HG03196 (cell line): Measurements from ENCODE around the gene PITPNB.
A peak's percentile ranks its signal among the peaks of the same experiment; 100 is the strongest.

Experiments used
- ATAC-seq: cut with Tn5 transposase; IDR thresholded peaks from one replicate; pipeline ENCODE4 v1.9.1; 2021; ENCODE audit not compliant: unreplicated experiment

PITPNB gene

DNA sequence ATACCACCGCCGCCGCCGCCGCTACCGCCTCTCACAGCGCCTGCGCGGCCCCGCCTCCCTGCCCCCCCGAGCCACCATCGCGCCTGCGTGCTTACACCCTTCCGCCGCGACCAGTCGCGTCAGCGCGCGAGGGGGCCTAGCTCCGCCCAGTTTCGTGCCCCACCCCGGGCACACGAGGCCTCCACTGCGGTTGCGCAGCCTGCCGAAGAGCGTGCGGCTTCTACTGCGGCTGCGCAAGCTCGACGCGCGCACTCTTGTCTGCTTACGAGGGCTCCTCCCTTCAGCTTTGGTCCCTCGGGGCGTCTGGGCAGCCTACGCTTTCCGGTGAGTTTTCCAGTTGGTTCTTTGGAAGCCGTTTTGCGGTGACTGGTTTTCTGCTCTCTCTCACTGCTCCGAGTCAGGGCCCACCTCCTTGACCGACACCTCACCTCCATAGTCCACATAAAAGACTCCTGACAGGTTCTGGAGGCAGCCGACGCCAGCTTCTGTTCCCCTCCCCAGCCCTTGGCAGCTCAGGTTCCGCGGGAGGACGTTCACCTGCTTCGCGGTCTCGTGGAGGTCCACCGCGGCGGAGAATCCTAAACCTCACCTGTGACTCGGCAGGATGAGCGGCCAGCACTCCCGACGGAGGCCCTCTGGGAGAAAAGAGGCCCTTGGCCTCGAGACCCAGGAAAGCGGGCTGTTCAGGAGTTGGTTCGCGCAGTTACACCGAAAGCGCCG, at the start of gene PITPNB:
Gene PITPNB, minus strand, starts transcription at position 35 of the 720 bp plus-strand sequence. CDS start 65 bp downstream, outside the sequence.
- peak; percentile 73 for ATAC-seq

DNA sequence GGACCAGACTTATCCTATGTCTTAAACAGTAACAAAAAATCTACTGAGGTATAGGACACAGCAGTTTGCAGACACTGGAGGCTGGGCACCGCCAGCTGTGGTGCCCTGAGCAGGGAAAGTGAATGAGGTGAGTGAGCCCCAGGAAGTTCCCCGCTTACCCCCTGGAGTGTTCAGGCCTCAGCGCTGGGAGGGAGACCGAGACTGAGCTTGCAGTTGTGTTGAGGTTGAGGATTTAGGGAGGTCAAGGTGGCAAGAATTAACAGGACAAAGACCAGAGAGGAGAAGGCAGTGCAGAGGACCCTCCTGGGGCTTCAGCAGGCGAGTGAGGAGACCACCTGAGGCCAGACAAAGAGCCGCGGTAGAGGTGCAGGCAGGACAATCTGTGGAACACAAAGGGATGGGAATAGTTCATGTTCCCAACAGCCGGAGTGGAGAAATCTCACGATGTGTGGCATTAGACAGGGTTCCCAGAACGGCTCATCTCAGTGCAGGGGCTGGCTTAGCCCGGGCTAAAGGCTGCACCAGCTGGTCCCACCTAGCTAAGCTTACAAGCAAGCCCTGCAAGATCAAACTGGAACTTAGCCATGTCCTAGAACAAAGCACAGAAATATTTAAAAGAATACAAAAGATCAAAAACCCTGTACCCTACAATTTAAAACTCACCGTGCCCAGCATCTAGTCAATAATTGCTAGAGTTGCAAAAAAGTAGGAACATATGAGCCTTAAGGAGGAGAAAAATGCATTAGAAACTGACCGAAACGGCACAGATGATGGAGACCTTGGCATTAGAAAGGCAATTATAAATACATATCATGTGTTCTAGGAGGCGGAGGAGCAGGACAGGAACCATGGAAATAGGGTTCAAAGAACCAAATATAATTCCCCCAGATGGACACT, 47.4 kb upstream of the PITPNB start:
- no peak for ATAC-seq

DNA sequence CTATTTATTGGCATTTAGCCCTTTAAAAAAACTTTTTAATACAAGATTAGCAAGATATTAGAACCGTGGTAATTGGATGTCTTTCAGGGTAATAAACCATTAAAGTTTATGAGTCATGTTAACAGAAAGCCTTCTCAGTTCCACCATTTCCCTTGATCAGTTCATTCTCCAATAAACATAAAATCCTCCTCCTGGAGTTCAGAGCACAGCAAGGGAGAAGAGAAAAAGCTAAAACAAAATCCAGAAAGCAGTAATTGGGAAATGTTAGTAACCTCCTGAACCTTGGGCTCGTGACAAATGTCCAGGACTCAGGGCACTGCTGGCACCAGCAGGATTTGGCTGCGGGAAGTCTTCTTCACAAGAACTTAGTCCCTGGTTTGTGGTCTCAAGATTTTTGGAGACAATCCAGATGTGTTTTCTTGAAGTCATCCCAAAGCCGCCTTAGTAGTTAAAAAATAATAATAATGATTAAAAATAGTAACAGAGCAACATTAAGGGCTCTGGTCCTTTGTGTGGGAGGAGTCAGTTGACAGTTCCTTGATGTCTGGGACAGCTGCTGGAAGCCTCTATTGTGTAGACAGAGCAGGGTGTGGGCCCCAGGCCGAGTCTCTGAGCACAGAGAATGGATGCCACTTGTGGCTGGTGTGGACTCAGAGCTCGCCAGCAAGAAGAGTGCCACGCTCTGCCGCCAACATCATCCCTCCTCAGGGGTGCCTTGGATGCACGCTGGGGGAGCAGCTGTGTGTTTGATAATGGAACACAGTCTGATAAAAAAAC, 43.4 kb upstream of the PITPNB start:
- ATAC-seq: no peak

DNA sequence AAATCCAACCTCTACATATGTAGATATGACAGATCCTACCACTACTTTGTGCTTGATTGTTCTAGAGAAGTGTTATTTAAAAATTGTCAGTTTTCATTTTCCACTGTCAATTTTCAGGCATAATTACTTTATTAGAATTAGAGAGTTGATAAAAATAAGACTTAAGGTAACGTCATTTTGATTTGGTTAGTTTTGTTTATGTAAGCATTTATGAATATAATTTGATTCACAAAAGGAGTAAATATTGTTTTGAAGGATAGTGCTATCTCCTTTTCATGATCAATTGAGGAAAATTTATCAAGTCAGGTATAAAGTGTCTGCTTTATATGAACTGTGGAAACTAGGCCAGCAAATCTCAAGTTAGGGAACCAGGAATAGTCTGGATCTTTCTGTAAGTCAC, 42.6 kb upstream of the PITPNB start:
- no peak for ATAC-seq

DNA sequence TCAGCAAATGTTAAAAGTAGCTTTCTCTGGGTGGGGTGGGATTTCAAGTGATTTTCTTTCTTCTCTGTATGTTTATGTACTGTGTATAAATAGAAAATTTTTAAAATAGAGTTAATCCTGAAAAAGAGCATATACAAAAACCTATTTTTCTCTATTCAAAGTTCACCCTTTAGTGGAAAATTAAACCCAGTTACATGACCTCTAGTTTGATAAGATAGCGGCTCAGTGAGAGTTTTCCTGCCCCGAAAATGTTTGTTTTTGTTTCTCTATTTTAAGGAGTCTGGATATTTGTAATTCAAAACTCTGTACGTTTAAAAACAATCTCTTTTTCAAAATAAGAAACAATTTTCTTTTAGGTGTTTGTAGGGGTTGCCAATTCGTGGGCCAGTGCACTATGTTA, 42.1 kb upstream of the PITPNB start:
- ATAC-seq: no peak

DNA sequence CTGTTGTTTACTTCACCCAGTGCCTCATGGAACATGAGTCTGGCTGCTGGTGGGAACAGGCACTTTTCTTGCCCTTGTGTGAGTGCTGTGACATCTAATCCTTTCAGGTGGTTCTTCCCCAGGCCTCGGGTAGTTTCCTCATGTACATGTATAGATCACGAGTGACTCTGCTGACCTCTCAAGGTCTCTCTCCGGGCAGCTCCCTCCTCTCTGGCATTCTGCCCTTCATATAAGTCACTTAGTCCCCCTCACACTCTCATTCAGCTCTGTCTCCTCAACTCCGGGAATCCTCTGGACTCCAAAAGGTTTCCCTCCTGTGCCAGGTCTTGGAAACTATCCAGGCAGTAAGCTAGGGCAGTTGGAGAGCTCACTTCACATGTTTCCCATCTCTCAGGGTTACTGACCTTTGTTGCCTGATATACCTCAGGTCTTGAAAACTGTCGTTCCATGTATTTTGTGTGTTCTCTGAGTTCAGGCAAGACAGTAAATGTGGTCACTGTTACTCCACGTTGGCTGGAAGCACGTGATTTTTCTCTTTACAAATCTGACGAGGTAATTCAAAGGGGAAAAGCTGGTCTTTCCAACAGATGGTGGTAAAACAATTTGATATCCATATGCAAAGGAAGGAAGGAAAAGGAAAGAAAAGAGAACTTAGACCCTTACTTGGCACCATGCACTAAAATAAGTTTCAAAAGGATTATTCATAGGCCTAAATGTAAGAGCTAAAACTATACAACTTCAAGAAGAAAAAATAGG, 40.5 kb upstream of the PITPNB start:
- ATAC-seq: no peak

DNA sequence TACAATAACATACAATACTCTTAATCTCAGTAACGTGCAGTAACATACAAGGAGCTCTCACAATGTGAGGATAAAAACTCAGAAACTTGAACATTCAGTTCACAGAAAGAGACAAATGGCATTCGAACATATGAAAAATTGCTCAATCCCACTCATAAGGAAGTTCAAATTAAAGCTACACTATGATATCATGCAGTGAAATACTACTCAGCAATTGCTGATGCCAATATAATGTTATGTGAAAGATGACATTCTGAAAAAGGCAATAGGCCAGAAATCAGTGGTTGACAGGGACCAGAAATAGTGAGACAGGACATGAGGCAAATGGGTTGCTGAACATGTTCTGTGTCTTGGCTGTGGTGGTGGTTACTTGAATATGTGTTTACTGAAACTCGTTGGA, 33.7 kb upstream of the PITPNB start:
- no peak for ATAC-seq

DNA sequence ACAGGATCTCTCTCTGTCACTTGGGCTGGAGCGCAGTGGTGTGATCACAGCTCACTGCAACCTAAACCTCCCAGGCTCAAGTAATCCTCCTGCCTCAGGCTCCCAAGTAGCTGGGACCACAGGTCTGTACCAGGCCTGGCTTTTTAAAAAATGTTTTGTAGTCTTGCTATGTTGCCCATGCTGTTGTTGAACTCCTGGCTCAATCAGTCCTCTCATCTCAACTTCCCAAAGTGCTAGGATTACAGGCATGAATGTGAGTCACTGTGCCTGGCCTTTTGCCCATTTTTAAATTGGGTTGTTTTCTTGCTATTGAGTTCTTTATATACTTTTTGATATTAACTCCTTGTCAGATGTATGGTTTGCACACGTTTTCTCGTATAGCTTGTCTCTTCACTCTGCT, 33.0 kb upstream of the PITPNB start:
- ATAC-seq: no peak

DNA sequence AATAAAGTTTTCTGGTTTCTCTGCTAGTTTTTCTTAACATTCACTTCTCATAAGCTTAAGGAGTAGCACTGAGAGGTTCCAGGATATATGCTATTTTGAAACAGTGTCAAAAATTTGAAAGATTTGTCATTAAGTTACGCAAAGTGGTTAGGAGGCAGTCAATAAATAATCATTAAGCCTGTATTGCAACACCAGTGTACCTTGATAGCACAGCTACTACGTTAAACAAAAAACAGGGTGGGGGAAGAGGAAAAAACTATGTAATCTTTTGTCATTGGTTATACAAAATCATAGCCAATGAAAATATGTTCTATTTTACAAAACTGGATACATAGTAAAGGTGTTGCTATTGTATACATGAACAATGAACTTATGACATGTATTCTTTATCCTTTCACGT, 30.4 kb upstream of the PITPNB start:
- ATAC-seq: no peak

DNA sequence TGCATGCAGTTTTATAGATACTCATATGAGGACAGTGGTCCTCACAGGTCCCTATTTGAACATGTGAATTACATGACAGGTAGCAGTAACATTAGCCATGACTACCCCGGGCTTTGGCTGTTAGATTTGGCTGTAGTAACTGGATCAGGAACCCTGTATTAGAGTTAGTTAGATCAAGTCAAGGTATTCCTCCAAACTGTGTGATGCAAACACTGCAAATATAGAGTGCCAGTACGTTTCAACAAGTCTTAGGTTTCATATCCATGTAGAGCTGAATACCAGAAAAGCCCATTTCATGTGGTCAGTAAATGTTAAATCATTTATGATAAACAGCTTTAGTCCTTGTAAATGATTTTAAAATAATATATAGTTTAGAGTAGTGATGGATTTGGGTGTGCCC, 29.5 kb upstream of the PITPNB start:
- ATAC-seq: no peak

DNA sequence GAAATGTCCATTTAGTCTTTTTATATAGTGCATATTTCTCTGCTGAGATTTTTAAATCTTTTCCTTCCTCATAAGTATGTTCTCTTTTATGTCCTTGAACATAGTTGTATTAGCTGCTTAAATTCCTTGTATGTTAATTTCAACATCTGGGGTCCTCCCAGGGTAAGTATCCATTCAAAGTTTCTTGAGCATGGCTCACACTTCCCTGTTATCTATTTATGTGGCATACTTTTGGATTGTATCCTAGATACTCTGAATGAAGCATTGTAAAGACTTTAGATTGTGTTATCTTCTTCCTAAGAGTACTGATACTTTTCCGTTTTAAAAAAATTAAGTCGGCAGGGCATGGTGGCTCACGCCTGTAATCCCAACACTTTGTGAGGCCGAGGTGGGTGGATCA, 28.4 kb upstream of the PITPNB start:
- no peak for ATAC-seq

DNA sequence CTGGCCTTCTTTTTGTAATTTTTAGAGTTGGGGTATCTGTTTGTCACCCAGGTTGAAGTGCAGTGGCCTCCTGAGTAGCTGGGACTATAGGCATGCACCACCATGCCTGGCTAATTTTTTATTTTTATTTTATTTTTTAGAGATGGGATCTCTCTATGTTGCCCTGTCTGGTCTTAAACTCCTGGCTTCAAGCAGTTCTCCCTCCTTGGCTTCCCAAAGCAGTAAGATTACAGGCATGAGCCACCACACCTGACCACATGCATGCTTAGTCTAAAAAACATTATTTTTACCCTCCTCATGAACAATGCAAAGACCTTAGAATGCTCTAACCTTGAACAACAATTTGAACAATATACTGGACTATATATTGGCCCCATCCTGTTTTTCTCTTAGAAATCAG, 22.1 kb upstream of the PITPNB start:
- no peak for ATAC-seq

DNA sequence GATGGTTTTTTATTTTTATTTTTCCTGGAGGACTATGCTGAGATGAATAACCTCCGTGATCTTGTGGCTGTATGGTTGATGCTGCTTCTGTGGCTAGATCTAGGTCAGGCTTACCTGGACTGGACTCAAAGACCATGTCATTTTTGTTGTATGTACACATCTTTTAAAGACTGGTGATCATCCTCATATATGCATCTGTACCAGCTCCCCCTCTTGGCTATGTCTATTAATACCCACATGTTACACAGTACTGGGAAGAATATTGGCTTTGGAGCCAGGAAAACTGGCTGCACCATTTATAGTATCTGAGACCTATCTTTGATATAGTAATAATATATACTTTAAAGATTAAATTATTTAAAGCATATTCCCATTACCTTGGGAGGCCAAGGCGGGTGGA, 18.4 kb upstream of the PITPNB start:
- ATAC-seq: no peak

DNA sequence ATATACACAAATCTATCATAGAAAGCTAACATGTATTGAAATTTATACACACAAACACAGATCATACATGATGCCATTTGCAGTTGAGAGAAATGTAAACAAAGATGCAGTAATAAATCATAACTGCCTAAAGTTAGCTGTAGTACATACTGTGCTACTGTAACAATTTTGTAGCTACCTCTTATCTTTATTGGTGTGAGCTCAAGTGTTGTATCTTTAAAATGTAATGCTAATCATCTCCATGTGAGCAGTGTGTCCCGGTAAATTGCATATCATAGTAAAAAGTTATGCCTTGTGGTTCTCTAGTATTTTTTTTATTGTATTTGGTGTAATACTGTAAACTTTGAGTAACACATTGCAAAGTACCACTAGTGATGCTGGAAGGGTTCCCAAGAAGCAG, 16.8 kb upstream of the PITPNB start:
- no peak for ATAC-seq

DNA sequence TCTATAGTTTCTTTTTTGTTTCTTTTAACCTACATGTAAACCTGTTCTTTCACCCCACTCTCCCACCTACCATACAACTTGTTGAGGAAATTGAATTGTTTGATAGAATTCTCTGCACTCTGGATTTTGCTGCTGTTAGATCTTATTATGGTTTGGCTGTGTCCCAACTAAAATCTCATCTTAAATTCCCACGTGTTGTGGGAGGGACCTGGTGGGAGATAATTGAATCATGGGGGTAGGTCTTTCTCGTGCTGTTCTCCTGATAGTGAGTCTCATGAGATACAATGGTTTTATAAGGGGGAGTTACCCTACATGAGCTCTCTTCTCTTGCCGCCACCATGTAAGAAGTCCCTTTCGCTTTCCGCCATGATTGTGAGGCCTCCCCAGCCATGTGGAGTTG, 15.0 kb upstream of the PITPNB start:
- no peak for ATAC-seq

DNA sequence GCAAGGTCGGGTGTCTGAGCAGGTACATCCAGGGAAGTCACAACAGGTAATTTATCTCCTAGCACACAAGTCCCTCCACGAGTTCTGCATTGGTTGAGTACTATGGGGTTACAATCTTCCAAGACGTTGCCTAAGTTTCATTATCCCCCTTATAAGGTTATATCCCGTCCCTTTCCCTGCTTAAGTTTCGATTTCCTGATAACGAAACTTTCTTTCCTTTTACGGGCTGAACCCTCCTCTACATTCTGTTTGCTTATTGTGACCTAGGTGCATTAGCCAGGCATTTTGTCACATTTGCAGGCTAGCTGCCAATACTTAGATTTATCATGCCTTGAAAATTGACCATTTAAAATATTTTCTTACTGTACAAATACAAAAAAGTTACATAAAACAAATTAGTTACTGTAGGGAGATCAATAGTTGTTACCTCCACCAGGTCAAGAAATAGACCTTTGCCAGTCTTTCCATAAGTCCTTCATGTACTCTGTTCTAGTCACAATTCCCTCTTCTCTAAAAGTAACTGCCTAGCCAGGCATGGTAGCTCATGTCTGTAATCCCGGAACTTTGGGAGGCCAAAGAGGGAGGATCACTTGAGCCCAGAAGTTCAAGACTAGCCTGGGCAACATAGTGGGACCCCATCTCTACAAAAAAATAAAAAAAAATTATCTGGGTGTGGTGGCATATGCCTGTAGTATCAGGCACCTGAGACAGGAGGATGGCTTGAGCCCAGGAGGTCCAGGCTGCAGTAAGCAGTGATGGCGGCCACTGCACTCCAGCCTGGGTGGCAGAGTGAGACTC, 14.3 kb upstream of the PITPNB start:
- no peak for ATAC-seq

DNA sequence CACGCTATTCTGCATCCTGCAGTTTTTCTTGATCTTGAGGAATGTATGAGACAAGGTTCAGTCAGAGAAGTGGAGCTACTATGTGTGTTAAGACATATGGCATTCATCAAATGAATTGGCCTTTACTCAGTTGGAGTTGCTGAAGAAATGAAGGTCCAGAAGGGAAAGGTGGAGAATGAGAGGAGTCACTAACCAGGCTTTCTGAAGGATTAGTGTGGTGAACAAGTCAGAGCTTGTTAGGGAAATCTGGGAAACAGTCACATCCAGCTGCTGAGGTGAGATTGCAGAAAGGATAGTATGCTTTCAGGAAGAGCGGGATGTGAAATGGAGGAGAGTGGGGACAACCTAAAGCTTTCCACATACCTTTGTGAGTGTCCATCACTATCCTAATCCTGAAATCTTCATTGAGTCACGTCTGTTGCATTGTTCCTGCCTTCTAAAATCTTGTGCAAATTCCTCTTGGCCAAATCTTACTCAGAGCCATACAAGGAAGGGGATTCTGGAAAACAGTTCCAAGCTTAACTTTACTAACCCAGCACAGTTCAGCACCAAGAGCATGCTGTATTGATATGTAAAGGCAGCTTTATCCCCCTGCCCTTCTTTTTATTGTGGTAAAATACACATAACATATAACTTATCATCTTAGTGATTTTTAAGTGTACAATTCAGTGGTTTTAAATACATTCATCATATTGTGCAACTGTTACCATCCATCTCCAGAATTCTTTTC, 11.4 kb upstream of the PITPNB start:
- no peak for ATAC-seq

DNA sequence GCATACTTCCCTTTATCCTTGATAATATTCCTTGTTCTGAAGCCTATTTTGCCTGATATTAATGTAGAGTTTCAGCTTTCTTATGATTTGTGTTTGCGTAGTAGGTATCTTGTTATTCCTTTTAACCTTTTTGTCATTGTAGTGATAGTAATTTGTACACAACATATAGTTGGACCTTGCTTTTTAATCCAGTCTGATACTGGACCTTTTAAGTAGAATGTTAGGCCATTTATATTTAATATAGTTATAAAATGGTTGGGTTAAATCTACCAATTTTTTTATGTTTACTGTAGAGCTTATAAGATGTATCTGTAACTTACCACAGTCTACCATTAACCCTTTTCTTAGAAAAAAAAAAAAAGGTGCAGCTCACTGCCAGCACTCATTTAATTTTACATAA, 8.6 kb upstream of the PITPNB start:
- no peak for ATAC-seq

DNA sequence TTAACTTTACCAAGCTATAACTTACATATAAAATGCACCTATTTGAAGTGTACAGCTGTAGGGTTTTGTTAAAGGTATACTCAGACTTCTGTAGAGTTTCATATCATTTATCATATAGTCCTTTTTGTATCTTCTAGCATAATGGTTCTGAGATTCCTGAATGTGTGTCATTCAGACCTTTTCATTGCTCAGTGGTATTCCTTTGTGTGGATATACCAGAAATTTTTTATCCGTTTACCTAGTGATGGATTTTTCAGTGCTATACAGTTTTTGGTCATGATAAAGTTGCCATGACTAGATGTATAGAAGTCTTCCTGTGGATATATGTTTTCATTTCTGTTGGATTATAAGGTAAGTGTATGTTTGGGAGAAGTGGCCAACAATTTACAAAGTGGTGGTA, 6.3 kb upstream of the PITPNB start:
- no peak for ATAC-seq
